Left lung (tissue), 10 donors: ENCODE measurements around the gene SALL3. TPM values are rescaled to one million over a fixed set of nuclear protein-coding genes. Genes with fewer than 3 reads are reported as not detected.

ENCODE experiments used
- ATAC-seq: fragments of 200-7000 bp; cut with Tn5 transposase; one replicate; pipeline ENCODE4 v1.9.1; 2020; ENCODE audit warnings: moderate library complexity
- DNase-seq, 4 donors: peaks; one replicate each; pipeline ENCODE4 v3.0.0-alpha.2; 2013 to 2020
- H3K27ac ChIP-seq, 2 donors: fragments of 200-600 bp; sonication (generic) in 1 of 2; one replicate each; pipeline versions ENCODE4 v1.5.0 to v1.8.0; 2020 to 2021
- H3K27me3 ChIP-seq, 2 donors: fragments of 200-600 bp; sonication (generic) in 1 of 2; one replicate each; pipeline versions ENCODE4 v1.5.0 to v1.8.0; 2020 to 2021
- H3K36me3 ChIP-seq, 2 donors: fragments of 200-600 bp; sonication (generic) in 1 of 2; one replicate each; pipeline versions ENCODE4 v1.5.0 to v1.8.0; 2020 to 2021
- H3K4me1 ChIP-seq, 2 donors: fragments of 200-600 bp; one replicate each; pipeline ENCODE4 v1.8.0; 2021
- H3K4me3 ChIP-seq, 2 donors: fragments of 200-600 bp; sonication (generic) in 1 of 2; one replicate each; pipeline versions ENCODE4 v1.5.0 to v1.8.0; 2020 to 2021; ENCODE audit warnings: mild to moderate bottlenecking in 1 of 2
- H3K9me3 ChIP-seq, 2 donors: fragments of 200-600 bp; sonication (generic) in 1 of 2; one replicate each; pipeline versions ENCODE4 v1.5.0 to v1.8.0; 2020 to 2021
- CTCF ChIP-seq, 2 donors: fragments of 200-600 bp; sonication (generic) in 1 of 2; IDR thresholded peaks; one replicate each; pipeline versions ENCODE4 v1.5.0 to v1.8.0; 2021; ENCODE audit warnings: antibody characterized with exemption in 2 of 2
- intact Hi-C, 2 donors: fragments of 100-400 bp; cut with DNase I; formaldehyde crosslinking; loops; one replicate each; pipeline versions ENCODE4 v1.11.2 to v1.14.2; 2022
- polyA plus RNA-seq, 6 donors: library from polyadenylated mRNA; unstranded; fragments of 120-200 nt; gene quantifications; one replicate each; pipeline ENCODE4 v1.2.1, GENCODE V29; 2013; ENCODE audit not compliant: insufficient read length in 6 of 6
- total RNA-seq, 2 donors: library from RNA; stranded (reverse); fragmentation: NEBNext Ultra II Directional; extraction: Animal tissue kit (Norgen Biotek cat#: 25700); gene quantifications; one replicate each; pipeline ENCODE4 v1.2.1, GENCODE V29; 2021
- donor health status: DM: no; HTN: yes; CAD: no.
- donor health status: DM: no; HTN: no; CAD: no.

Gene SALL3
- total and polyA plus RNA-seq, 8 donors, result 0.06 to 0.11 (median 0.08) TPM; not detected in 3

- Histone ChIP-seq H3K4me3 (no peak overlapping the region), H3K4me1 (no peaks in the 10 kb centered on the region), H3K27me3 (peaks cover 0 to 46% of the 10 kb centered on the region in 2 donors), H3K9me3 (peaks cover 0 to 3% of the 10 kb centered on the region in 2 donors), H3K27ac (no peak overlapping the region), H3K36me3 (no peaks in the 10 kb centered on the region)
- DNase-seq (no peak), ATAC-seq (no peak)
- intact Hi-C loops, result no loop called here
- TF ChIP-seq CTCF (IDR thresholded peaks at IDR 0.05), result no peak
Measured at GRCh38 chr18:79011300-79011870, 31.8 kb downstream of the SALL3 start.

GRCh38 chr18:79013869-79014268 lies 34.3 kb downstream of the SALL3 start:
- Histone ChIP-seq H3K36me3 (no peaks in the 10 kb centered on the region), H3K27ac (no peak overlapping the region), H3K27me3 (peaks cover 0 to 45% of the 10 kb centered on the region in 2 donors), H3K9me3 (no peaks in the 10 kb centered on the region), H3K4me3 (no peak overlapping the region), H3K4me1 (no peaks in the 10 kb centered on the region)
- no peak for DNase-seq
- no peak for ATAC-seq
- intact Hi-C loops, result no loop called here
- TF ChIP-seq CTCF (IDR thresholded peaks at IDR 0.05), result no peak

- DNase-seq (no peak), ATAC-seq (no peak)
- intact Hi-C loops, result no loop called here
- no peak for TF ChIP-seq CTCF (IDR thresholded peaks at IDR 0.05)
- Histone ChIP-seq H3K4me3 (no peak overlapping the region), H3K9me3 (peaks cover 0 to 8% of the 10 kb centered on the region in 2 donors), H3K4me1 (no peaks in the 10 kb centered on the region), H3K27ac (no peak overlapping the region), H3K27me3 (peaks cover 0 to 26% of the 10 kb centered on the region in 2 donors), H3K36me3 (no peaks in the 10 kb centered on the region)
Measured at GRCh38 chr18:79018911-79019310, 39.3 kb downstream of the SALL3 start.

- Histone ChIP-seq H3K4me3 (no peak overlapping the region), H3K9me3 (peaks cover 0 to 8% of the 10 kb centered on the region in 2 donors), H3K27ac (no peak overlapping the region), H3K27me3 (peaks cover 0 to 26% of the 10 kb centered on the region in 2 donors), H3K36me3 (no peaks in the 10 kb centered on the region), H3K4me1 (no peaks in the 10 kb centered on the region)
- no peak for DNase-seq
- intact Hi-C loops, result no loop called here
- ATAC-seq, result no peak
- TF ChIP-seq CTCF (IDR thresholded peaks at IDR 0.05), result no peak
Measured at GRCh38 chr18:79019881-79020280, 40.3 kb downstream of the SALL3 start.

GRCh38 chr18:79022603-79023002 lies 43.0 kb downstream of the SALL3 start:
- H3K9me3 ChIP-seq, result peaks cover 0 to 13% of the 10 kb centered on the region in 2 donors
- no peak overlapping the region for H3K4me3 ChIP-seq
- H3K27me3 ChIP-seq, result peaks cover 0 to 21% of the 10 kb centered on the region in 2 donors
- intact Hi-C loops, result no loop called here
- DNase-seq (peak in 1 of 4 donors; percentile 64), ATAC-seq (no peak)
- no peaks in the 10 kb centered on the region for H3K4me1 ChIP-seq
- no peak overlapping the region for H3K27ac ChIP-seq
- no peaks in the 10 kb centered on the region for H3K36me3 ChIP-seq
- no peak for TF ChIP-seq CTCF (IDR thresholded peaks at IDR 0.05)
